Diencephalon (tissue), 1 donor: Measurements from ENCODE around the gene CAPN10. TPM values are rescaled to one million over a fixed set of nuclear protein-coding genes. Genes with fewer than 3 reads are reported as not detected.

ENCODE experiments used
- total RNA-seq: library from RNA; depleted of rRNA; stranded (reverse); fragments of >200 nt; gene quantifications from one replicate; pipeline ENCODE4 v1.2.3, GENCODE V29; 2014

Gene CAPN10, protein sequence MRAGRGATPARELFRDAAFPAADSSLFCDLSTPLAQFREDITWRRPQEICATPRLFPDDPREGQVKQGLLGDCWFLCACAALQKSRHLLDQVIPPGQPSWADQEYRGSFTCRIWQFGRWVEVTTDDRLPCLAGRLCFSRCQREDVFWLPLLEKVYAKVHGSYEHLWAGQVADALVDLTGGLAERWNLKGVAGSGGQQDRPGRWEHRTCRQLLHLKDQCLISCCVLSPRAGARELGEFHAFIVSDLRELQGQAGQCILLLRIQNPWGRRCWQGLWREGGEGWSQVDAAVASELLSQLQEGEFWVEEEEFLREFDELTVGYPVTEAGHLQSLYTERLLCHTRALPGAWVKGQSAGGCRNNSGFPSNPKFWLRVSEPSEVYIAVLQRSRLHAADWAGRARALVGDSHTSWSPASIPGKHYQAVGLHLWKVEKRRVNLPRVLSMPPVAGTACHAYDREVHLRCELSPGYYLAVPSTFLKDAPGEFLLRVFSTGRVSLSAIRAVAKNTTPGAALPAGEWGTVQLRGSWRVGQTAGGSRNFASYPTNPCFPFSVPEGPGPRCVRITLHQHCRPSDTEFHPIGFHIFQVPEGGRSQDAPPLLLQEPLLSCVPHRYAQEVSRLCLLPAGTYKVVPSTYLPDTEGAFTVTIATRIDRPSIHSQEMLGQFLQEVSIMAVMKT
- 20.5 TPM for total RNA-seq

DNA sequence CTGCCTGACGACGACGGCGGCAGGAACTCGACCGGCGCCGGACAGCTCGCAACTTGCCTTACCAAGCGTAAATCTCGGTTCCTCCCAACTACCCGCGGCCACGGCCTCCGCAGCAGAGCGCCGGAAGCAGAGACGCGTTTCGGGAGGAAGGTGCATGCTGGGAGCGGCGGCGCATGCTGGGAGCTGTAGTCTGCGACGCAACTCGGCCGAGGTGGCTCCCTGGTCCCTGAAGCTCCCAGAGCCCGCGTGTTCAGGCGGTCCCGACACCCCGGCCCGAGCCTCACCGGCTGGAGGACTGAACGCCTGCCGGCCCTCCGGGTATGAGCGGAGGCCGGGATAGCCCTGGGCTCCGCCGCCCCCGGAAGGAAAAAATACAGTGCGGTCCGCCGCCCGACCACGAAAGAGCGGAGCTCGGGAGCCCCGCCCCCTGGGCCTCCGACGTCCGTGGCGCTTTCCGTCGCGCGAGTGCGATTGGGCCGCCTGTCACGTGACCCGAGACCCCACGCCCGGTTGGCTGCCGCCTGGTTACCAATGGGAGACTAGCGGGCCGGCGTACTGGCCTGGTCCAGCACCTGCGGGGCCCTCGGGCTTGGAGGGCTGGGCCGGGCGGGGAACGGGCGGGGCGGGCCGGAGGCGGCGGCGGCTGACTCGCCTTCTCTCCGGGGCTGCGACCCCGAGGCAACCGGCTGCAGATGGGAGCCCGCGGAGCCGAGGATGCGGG is at the start of gene CAPN10:
CAPN10 (plus strand) TSS at position 537 of the 721 bp plus-strand sequence; CDS start at position 715, 178 bp downstream.

GRCh38 chr2:240557808-240558207 is 28.7 kb upstream of the CAPN10 start, which contains the start of gene ANKMY1:
TSS of gene ANKMY1 (minus strand) at chr2:240557988. CDS start at chr2:240557335, 653 bp downstream.

GRCh38 chr2:240560084-240560479 is 26.5 kb upstream of the CAPN10 start, which contains the start of gene DUSP28:
TSS of gene DUSP28 (plus strand) at chr2:240560357. CDS start at chr2:240560685, 328 bp downstream.

DNA sequence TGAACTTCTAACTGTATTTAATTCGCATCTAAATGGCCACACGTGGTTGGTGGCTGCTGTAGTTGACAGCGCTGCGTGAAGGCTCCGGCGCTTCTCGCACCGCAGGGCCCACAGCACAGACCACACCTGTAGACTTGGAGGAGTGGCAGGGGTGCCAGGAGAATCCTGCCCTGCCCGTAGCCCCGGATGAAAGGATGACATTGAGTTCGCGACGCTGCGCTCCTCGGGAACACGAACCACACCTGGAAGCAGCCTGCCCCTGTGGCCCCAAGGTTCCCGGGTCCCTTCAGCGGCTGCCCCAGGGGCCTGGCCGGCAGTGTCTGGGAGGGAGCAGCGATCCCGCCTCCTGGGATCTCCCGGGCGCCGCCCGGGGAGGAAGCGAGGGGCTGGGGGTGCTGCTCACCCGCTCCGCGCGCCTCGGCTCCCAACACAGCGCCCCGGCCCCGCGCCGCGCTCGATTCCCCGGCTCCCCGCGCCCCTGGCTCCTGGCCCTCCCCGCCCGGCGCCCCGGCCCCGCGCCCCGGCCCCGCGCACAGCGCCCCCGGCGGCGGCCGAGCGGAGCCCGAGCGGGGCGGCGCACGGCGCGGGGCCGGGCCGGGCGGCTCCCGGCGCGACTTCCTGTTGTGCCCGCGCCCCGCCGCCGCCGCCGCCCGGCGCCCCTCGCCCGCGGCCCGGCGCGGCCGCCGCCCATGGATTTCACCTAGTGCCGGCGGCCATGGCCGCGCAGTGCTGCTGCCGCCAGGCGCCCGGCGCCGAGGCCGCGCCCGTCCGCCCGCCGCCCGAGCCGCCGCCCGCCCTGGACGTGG is 18.5 kb upstream of the CAPN10 start, which contains the start of gene RNPEPL1:
RNPEPL1 (plus strand) TSS at position 613 of the 806 bp plus-strand sequence; CDS start at position 716, 103 bp downstream.

DNA sequence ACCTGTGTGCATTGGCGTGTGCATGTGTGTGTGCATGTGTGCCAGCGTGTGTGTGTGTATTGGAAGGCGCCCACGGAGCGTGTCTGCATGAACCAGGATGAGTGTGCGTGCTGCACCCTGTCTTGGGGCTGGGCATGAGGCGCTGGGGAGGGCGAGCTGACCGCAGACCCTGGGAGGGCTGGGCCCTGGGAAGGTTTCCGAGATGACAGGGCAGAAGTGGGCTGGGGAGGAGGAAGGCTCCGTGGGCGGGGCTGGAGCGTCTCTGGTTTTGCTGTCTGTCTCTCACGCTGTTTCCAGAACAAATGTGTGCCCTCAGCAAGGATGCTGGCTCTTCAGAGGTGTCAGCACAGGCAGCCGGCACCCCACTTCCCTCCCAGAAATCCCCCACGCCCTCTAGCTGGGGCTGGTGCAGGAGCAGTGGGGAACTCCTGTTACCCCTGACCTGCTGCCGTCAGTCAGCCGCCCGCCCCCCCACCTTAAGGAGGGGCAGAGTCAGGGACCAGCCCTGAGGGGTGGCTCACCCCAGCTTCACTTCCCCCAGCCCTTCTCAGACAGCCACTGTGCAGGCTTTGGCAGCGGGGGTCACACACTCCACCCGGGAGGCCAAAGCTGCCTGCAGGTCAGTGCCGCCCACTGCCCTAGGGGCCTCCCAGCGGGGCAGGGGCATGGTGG is 38.6 kb downstream of the CAPN10 start, which contains the start of gene GPR35:
GPR35 (plus strand) TSS at position 531 of the 672 bp plus-strand sequence. CDS start 4,473 bp downstream, outside the sequence.

Other genes with a start within 250 kb of the CAPN10 start
- gene GPC1, start 151.1 kb upstream of the CAPN10 start, total RNA-seq, result 86.5 TPM
- 15.5 TPM for gene ANKMY1, start 28.7 kb upstream of the CAPN10 start, total RNA-seq
- 9.5 TPM for gene DUSP28, start 26.4 kb upstream of the CAPN10 start, total RNA-seq
- 6.7 TPM for gene RNPEPL1, start 18.2 kb upstream of the CAPN10 start, total RNA-seq
- gene GPR35, start 38.7 kb downstream of the CAPN10 start, total RNA-seq, result 0.46 TPM
- not detected for gene AQP12B, start 96.2 kb downstream of the CAPN10 start, total RNA-seq
- not detected for gene AQP12A, start 105.1 kb downstream of the CAPN10 start, total RNA-seq
- gene KIF1A, start 233.5 kb downstream of the CAPN10 start, total RNA-seq, result 358 TPM